NCI-H460 (cell line): ENCODE data around the gene SLC13A3. TPM values are rescaled to one million over a fixed set of nuclear protein-coding genes. Genes with fewer than 3 reads are reported as not detected.

Experiments
- DNase-seq: peaks from one replicate; pipeline ENCODE4 v3.0.0-alpha.2; 2016; ENCODE audit warnings: low read depth; ENCODE audit errors: extremely low read depth
- total RNA-seq: library from RNA; depleted of rRNA; stranded (reverse); fragments of >200 nt; shearing (Covaris generic); gene quantifications from 2 replicates; pipeline ENCODE4 v1.2.3, GENCODE V29; 2014

Gene SLC13A3
- total RNA-seq, 1 experiment from 2014 or later, result not detected

- DNase-seq, result no peak
Observed at GRCh38 chr20:46657137-46657536, 5.9 kb upstream of the SLC13A3 start.

GRCh38 chr20:46652699-46653098 lies 1.4 kb upstream of the SLC13A3 start:
- no peak for DNase-seq

- DNase-seq, result no peak
Observed at GRCh38 chr20:46650575-46651090, 626 bp downstream of the SLC13A3 start.

GRCh38 chr20:46649965-46650542 lies 1.2 kb downstream of the SLC13A3 start:
- no peak for DNase-seq

- DNase-seq, result no peak
Observed at GRCh38 chr20:46649650-46649949, 1.7 kb downstream of the SLC13A3 start.

- DNase-seq, result no peak
Observed at GRCh38 chr20:46648903-46649649, 2.2 kb downstream of the SLC13A3 start.

GRCh38 chr20:46647469-46647868 lies 3.8 kb downstream of the SLC13A3 start:
- no peak for DNase-seq

GRCh38 chr20:46646659-46647380 lies 4.4 kb downstream of the SLC13A3 start:
- DNase-seq, result no peak

- DNase-seq, result no peak
Observed at GRCh38 chr20:46646122-46646521, 5.1 kb downstream of the SLC13A3 start.

GRCh38 chr20:46644733-46645132 lies 6.5 kb downstream of the SLC13A3 start:
- no peak for DNase-seq

GRCh38 chr20:46644160-46644559 lies 7.1 kb downstream of the SLC13A3 start:
- DNase-seq, result no peak

GRCh38 chr20:46642969-46643343 lies 8.3 kb downstream of the SLC13A3 start:
- DNase-seq, result no peak

GRCh38 chr20:46642265-46642968 lies 8.8 kb downstream of the SLC13A3 start:
- no peak for DNase-seq

- DNase-seq, result no peak
Observed at GRCh38 chr20:46641424-46641823, 9.8 kb downstream of the SLC13A3 start.

GRCh38 chr20:46640536-46641311 lies 10.5 kb downstream of the SLC13A3 start:
- no peak for DNase-seq

- no peak for DNase-seq
Observed at GRCh38 chr20:46640044-46640443, 11.2 kb downstream of the SLC13A3 start.

- no peak for DNase-seq
Observed at GRCh38 chr20:46639587-46639986, 11.7 kb downstream of the SLC13A3 start.

GRCh38 chr20:46638898-46639274 lies 12.4 kb downstream of the SLC13A3 start:
- DNase-seq, result no peak

- no peak for DNase-seq
Observed at GRCh38 chr20:46638134-46638897, 12.9 kb downstream of the SLC13A3 start.
